NCI-H2107 (cell line): ENCODE measurements around the gene GCSH.
"Not testable (repeated sequence)": the region's sequence is repeated elsewhere in the genome, so short reads cannot be mapped to it uniquely, and the experiment has no call there.

Experiments used
- DNase-seq: peaks from one replicate; lab custom pipeline; 2025; lab: John Stamatoyannopoulos, UW

GCSH gene

DNA sequence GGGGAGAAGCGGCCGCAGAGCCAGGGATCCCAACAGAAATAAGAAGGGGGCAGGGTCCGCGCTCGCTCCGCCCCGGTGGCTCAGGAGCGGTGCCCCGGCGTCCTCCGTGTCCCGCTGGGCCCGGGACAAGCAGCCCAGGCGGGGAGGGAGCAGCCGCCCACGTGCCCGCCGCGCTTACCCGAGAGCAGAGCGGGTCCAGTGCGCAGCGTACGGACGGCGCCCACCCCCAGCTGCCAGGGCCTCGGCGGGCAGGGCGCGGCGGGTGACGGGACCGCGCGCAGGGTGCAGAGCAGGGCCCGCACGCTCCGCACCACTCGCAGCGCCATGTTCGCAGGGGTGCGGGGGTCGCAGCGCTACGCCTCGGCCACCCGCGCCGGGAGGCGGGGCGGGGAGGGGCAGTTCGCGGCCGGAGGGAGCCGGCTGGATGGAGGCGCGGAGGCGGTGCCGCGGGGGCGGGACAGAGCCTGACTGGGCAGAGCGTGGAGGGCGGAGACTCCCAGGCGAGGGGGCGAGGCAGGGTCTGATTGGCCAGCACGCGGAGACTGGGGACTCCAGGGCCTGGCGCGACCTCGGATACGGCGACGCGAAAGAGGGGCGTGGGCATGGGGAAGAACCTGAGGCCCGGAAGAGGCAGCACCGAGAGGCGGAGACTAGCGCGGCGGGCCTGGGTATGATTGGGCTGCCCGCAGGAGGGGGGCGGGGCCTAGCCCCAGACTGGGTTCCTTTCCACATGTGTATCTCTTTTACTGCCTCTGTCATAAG, at the start of gene GCSH:
Gene GCSH (minus strand): TSS at position 443 of the 762 bp plus-strand sequence. CDS start 117 bp downstream, at position 326.
- DNase-seq: peak; percentile 92

DNA sequence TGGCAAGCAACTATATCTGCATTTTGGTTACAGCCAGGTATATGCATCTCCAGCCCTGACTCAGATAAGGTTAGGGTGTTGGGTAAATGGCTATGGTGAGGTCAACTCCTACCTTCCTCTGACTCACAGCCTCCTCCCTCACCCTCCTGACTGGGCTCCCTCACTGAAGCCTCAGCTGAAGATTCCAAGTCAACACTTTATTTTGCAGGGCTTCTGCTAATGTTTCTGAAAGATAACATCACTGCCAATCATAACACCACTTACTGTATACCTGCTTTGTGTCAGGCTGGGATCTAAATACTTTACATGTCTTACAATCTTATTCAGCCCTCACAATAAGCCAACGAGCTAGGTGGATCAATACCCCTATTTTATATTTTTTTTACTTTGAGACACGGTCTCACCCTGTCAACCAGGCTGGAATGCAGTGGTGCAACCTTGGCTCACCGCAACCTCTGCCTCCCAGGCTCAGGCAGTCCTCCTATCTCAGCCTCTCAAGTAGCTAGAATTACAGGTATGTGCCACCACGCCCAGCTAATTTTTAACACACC, 47.8 kb upstream of the GCSH start:
- no peak for DNase-seq

DNA sequence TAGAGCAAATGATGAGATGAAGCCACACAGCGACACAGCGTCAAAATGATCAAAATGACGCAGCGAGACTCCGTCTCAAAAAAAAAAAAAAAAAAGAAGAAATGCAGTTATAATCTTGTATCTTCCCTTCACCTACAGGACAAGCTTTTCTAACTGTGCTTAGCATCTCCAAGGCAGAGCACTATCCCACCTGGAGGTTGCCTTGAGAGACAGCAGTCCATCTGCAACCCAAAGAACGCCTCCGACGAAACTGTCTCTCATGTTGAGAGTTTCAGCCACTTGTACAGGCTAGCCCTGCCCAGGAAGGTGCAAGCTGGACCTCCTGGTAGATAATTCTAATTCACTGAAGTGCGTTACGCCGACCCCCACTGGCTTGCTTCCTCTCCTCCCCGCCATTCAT, 46.7 kb upstream of the GCSH start:
- DNase-seq: no peak

DNA sequence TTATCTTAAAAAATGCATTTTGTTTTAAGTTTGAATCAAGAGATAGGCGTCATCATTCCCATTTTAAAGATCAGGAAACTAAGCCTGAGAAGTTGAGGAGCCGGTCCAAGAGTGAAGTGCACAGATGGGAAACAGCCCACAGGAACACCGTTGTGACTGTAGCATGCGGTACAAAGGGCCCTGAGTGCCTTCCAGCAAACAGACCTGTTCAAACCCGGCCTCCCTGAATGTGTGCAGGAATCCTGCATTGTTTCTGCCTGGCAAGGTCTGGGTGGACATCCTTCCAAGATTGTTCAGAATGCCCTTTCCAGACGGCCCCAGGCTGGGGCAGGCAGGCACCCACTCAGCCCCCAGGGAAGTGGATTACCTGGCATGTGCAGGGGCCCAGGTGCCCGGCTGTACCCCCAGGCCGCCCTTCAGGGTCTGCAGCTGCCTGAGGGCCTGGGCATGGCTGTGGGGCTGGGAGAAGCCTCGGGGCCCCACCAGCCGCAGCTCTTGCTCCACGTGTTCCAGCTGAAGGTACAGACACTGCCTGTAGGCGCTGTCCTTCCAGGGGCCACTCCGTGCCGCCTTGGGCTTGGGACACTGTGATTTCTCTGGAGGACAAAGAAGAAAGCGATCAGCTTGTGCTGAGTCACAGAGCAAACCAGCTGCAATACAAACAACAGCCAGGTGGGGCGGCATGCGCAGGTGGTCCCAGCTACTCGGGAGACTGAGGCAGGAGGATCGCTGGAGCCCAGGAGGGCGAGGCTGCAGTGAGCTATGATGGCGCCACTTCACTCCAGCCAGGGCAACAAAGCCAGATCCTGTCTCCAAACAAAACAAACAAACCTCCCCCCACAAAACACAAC, 45.0 kb upstream of the GCSH start:
- no peak for DNase-seq

DNA sequence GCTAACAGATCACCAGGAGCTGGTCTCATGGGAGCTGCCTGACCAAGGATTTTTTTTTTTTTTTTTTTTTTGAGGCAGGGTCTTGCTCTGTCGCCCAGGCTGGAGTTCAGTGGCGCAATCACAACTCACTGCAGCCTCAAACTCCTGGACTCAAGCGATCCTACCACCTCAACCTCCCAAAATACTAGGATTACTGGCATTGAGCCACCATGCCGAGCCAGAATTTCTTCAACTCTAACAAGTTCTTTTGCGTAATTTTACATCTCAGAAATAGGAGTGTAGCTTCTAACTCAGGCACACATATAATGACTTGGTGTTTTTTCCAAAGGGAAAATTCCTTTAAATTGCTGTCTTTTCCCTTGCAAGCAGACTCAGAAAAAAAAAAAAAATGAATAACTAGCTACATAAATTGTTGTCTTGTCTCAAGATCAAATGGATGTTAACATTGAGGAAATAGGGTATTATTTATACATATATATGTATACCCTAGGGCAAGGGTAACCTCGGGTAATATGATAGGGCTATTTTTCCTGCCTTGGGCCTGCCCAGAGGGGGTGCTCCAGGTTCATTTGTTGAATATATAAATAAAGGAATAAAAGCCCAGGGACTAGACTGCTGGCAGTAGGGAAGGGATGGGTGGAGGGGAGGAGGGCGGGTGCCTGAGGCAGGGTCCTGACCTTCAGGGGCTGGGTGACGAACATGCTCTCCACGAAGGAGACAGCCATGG, 42.8 kb upstream of the GCSH start:
- DNase-seq: no peak

DNA sequence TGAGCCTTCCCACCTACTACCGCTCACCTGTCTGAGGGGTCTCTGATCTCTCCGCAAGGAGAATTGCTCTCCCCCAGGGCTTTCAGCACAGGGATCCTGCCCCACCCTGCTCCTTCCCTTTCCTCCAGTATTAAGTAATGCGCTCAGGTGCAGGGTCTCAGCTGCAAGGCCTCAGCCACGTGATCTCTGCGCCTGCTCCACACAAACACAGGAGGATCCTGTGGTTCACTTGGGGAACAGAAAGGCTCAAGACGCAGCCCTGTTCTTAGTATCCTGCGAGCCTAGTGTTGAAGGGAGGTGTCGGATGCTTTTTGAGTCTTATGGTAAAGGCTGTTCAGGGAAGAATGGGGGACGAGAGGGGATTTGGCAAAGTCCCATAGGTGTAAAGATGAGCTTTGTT, 41.6 kb upstream of the GCSH start:
- DNase-seq: no peak

DNA sequence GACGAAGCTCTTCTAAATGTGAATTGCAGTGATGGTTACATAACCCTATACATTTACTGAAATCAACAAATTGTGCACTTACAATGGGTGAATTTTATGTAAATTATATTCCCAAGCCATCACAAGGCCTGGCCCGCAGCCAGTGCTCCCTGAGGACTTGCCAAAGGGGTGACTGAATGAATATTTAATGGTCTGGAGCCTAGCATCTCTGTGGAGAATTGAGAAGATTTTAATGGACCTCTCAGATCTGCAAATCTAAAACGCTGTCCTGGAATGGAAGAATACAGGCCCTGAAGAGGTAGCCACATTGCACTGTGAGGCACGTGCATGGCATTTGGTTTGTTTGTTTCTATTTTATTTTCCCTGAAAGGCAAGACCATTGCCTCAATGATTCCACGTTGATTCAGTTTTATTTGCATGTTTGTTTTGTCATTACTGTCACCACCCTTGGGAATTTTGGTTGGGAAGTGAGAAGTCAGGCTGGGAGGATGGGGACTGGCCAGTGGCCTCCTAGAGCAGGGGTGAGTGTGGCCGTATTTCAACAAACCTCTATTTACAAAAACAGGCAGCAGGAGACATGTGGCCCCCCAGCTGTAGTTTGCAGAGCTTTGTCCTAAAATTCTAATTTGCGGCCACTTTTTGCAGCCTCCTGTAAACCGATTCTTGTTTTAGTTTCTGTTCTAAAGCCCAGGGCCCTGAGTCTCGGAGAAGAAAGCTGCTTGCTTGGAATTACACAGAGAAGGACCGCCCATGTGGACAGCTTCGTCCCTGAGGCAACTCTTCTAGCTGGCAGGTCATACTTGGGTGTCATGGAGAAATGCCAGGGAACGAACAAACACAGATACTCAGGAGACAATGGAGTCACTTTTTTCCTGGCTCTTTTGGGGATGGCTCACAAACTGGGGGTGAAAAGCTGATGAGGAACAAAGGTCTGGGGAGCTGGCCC, 40.5 kb upstream of the GCSH start:
- no peak for DNase-seq

DNA sequence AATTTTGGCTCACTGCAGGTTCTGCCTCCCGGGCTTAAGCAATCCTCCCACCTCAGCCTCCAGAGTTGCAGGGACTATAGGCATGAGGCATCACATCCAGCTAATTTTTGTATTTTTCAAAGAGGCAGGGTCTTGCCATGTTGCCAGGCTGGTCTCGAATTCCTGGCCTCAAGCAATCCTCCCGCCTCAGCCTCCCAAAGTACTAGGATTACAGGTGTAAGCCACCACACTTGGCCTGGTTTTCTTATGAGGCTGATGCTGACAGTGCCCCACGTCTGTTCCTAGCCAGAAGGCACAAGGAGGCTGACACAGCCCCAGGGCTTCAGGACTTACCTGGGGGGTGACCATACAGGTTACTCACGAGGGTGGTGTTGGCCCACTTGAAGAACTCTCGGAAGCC, 33.9 kb upstream of the GCSH start:
- no peak for DNase-seq

DNA sequence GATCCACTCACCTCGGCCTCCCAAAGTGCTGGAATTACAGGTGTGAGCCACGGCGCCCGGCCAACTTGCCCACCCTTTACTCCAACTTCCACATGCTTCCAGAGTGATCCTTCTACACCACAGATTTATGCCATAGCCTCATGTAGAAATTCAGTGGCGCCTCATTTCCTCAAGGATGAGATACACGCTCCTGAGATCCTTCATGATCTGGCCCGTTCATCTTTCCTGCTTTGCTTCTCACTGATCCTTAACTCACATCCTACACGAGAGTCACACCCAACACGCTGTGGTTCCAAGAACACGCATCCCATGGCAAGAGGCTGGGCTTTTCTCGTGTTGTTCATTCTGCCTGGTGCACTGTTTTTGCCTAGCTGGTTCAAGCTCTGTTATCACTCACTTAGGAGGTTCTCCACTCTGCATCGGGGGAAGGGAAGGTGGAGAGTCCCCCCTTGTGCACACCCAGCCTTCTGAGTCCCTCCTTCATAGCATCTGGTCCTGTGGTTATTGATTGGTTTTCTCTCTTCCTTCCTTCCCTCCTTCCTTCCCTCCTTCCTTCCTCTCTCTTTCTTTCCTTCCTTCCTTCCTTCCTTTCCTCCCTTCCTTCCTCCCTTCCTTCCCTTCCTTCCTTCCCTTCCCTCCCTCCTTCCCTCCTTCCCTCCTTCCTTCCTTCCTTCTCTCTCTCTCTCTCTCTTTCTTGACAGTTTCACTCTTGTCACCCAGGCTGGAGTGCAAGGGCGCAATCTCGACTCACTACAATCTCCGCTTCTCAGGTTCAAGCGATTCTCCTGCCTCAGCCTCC, 32.7 kb upstream of the GCSH start:
- no peak for DNase-seq

DNA sequence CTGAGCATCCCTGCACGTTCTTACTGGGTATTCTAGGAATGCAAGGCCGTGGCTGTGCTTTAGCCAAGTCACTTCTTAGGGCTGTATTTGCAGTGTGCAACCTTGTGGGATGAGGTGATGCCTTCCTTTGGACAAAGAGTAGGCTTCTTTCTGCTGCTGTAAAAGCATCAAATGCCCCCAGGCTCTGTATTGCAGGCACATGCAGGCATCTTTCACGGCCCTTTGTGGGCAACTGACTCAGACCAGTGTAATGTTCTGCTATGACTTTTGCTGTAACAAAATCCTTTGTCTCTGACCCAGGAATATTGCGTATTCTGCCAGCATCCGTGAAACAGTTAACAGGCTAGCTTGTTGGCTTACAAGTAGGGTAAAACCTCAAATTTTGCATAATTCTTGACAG, 30.9 kb upstream of the GCSH start:
- DNase-seq: no peak

DNA sequence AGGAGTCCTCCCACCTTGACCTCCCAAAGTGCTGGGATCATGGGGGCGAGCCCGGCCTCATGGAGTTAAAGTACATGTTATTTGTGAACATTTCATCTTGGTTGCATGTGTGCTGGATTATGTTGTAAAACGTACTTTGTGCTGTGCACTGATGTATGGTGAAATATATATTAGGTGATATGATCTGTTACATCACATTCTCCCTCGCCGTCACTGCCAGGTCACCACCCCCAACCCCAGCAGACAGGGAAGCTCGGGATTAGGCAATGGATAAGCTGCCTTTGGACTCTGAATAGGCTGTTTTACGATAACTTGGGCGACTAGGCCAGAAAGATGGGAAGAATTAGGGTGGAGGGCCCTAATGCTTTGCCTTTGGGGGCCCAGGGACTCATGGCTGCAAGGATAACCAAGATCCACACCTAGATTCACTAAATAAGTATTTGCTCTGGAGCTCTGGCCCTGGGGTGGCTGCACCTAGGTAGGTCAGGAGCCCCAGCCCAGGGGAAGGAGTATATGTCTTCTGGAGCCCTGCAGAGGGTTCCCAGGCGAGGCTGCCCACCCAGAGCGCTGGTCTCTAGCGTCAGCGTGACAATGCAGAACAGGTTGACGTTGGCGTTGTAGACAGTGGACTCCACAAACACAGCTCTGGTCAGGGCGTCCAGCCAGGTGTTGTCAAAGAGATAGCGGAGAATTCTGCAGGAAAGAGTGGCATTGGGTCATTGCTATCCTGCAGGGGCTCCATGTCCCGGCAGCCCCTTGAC, 27.1 kb upstream of the GCSH start:
- DNase-seq: no peak

DNA sequence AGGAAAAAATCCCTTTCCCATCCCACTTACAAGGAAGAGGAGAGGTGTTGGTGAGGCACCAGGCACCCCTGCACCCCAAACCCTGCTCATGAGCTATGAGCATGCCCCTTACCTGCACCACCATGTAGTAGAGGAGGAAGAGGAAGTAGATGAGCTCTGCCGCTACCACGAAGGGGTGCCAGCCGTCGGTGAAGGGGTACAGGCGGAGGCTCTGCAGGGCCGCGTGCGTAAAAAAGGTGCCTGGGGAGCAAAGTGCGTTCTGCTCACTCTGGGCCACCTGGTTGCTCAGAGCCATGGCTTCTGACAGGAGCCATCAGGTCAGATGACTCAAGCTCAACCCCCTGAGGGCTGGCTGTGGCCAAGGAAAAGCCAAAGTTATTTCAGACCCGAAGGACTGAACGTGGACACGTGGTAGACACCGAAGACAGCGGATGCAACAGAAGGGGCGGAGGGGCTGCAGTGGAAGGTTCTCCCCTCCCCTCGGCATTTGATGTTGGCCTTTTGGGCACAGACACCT, 25.3 kb upstream of the GCSH start:
- no peak for DNase-seq

DNA sequence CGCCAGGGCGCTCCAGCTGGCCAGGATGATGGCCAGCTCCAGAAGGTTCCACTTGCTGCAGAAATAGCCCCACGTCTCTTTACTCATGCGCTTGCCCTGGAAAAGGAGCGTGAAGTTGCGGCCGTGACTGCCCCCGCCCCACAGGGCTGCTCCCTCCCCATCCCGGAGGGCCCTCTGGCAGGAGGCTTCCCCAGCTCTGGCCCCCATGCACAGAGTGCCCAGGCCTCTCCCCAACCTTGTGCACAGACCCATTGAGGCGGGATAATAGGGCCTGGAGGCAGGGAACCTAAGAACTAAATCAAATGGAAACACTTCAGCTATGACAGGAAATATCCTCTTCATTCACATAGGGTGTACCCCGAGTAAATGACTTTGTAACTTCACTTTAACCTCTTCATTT, 21.2 kb upstream of the GCSH start:
- DNase-seq: no peak

DNA sequence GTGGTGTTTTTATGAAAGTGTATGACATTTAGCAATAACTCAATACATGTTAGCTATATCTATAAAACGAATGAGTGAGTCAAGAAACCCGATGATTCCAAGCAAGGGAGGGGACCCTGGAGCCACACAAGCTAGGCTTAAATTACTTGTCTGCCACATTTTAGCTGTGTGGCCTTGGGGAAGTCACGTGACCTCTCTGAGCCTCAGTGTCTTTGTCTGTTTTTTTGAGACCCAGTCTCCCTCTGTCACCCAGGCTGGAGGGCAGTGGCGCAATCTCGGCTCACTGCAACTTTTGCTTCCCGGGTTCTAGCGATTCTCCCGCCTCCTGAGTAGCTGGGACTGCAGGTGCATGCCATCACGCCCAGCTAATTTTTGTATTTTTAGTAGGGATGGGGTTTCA, 20.1 kb upstream of the GCSH start:
- no peak for DNase-seq

DNA sequence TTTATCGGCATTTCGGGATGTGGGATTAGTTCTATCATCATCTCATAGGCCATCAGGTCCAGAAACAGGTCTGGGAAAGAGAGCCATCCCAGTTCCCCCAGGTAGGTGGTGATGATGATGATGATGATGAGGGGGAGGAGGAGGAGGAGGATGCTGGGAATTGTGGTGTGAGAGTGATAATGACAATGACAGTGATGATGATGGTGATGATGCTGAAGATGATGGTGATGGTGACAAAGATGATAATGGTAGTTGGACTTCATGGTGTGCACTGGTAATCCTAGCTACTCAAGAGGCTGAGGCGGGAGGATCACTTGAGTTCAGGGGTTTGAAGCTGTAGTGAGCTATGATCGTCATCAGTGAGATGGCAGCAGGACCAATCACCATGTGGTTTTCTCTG, 16.3 kb upstream of the GCSH start:
- DNase-seq: no peak

DNA sequence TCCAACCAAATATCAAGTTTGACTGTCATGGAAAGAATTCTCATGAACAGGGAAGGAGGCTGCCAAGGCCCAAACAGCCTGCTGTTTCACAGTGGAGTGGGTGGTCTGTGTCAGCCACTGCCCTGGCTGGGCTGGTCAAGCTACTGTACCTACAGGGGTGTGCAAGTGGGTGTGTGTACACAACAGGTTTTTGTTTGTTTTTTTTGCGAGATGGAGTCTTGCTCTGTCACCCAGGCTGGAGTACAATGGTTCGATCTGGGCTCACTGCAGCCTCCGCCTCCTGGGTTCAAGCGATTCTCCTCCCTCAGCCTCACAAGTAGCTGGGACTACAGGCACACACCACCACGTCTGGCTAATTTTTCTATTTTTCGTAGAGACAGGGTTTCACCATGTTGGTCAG, 13.1 kb upstream of the GCSH start:
- not testable (repeated sequence) for DNase-seq

DNA sequence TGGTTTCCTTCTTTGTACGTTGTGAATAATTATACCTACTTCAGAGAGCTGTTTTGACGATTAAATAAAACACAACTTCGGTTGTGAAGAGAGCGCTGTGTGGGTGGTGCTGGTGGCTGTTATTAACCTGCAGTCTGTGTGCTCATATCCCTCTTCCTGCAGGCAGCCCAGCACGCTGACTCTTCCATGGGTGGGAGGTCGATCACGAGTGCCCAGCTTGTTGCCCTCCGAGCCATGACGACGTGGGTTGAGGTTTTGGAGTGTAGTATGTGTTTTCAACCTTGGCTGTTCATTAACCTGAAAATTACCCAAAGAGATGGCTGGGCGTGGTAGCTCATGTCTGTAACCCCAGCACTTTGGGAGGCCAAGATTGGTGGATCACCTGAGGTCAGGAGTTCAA, 11.3 kb upstream of the GCSH start:
- no peak for DNase-seq

DNA sequence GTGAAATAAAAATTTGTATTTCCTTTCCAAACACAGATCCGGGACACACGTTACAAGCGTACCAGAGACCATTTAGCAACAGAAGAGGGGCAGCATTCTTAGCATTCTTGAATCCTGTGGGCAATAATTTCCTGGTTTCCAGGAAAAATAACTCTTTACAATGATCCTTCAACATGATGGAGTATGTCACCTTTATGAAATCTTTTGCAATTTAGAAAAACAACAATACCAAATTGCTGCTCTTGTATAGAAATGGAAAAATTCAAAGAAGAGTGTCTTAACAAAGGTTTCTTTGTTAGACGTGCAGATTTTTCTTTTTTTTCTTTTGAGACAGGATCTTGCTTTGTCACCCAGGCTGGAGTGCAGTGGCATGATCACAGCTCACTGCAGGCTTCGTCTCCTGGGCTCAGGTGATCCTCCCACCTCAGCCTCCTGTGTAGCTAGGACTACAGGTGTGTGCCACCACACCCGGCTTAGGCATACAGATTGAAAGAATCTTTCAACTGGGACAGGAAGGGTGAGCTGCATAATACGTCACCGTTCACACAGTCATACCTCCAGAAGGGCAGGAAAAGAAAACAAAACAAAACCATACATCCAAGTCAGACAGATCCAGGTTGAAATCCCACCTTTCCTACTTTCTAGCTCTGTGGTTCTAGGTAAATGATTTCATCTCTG, 10.8 kb upstream of the GCSH start:
- no peak for DNase-seq

DNA sequence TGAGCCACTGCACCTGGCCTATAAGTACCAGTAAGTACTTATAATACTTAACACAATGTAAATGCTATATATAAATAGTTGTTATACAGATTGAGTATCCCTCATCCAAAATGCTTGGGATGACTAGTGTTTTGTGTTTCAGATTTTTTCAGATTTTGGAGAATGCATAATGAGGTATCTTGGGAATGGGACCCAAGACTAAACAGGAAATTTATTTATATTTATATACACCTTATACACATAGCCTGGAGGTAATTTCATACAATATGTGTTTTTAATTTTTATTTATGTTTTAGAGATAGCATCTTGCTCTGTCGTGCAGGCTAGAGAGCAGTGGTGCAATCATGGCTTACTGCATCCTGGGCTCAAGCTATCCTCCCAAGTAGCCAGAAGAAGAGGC, 9.8 kb upstream of the GCSH start:
- no peak for DNase-seq
